Neural progenitor cell (in vitro differentiated cells): ENCODE measurements around the gene SLC4A7. TPM values are rescaled to one million over a fixed set of nuclear protein-coding genes. Genes with fewer than 3 reads are reported as not detected.
"Not testable (repeated sequence)": the region's sequence is repeated elsewhere in the genome, so short reads cannot be mapped to it uniquely, and the experiment has no call there.

Experiments used
- DNase-seq: peaks from one replicate; pipeline ENCODE4 v3.0.0-alpha.2; 2016; ENCODE audit warnings: low spot score
- H2AFZ ChIP-seq: fragments of 200-600 bp; sonication (generic); replicated peaks from 2 replicates; pipeline ENCODE4 v1.6.1; 2016; ENCODE audit warnings: antibody characterized with exemption
- H3F3A ChIP-seq: fragments of 200-600 bp; sonication (generic); 2 replicates; pipeline ENCODE4 v1.6.1; 2016; ENCODE audit warnings: antibody characterized with exemption, low read depth
- H3K27ac ChIP-seq: fragments of 200-600 bp; sonication (generic); 2 replicates; pipeline ENCODE4 v1.5.1; 2016; ENCODE audit warnings: mild to moderate bottlenecking
- H3K27me3 ChIP-seq: fragments of 200-600 bp; sonication (generic); 2 replicates; pipeline ENCODE4 v1.6.1; 2016; ENCODE audit warnings: mild to moderate bottlenecking, moderate library complexity
- H3K36me3 ChIP-seq: fragments of 200-600 bp; sonication (generic); 2 replicates; pipeline ENCODE4 v1.5.1; 2016
- H3K4me1 ChIP-seq: fragments of 200-600 bp; sonication (generic); 2 replicates; pipeline ENCODE4 v1.6.1; 2016; ENCODE audit warnings: mixed run types
- H3K4me2 ChIP-seq: fragments of 200-600 bp; sonication (generic); 2 replicates; pipeline ENCODE4 v1.6.1; 2016
- H3K4me3 ChIP-seq: fragments of 200-600 bp; sonication (generic); 2 replicates; pipeline ENCODE4 v1.5.1; 2016
- H3K79me2 ChIP-seq: fragments of 200-600 bp; sonication (generic); 2 replicates; pipeline ENCODE4 v1.6.1; 2016; ENCODE audit warnings: low read depth
- H3K9ac ChIP-seq: fragments of 200-600 bp; sonication (generic); 2 replicates; pipeline ENCODE4 v1.6.1; 2016
- H3K9me3 ChIP-seq: fragments of 200-600 bp; sonication (generic); 2 replicates; pipeline ENCODE4 v1.5.1; 2016; ENCODE audit warnings: low read depth
- H4K20me1 ChIP-seq: fragments of 200-600 bp; sonication (generic); 2 replicates; pipeline ENCODE4 v1.6.1; 2016; ENCODE audit warnings: low read depth
- H3K27ac Mint-ChIP-seq: 3 replicates; pipeline ENCODE4 v1.8.0; 2021; ENCODE audit warnings: mixed read lengths
- H3K27me3 Mint-ChIP-seq: 2 replicates; pipeline ENCODE4 v1.8.0; 2022; ENCODE audit warnings: low read depth, mild to moderate bottlenecking, inconsistent platforms, moderate library complexity, mixed read lengths; ENCODE audit not compliant: insufficient read depth
- H3K36me3 Mint-ChIP-seq: 3 replicates; pipeline ENCODE4 v1.8.0; 2021; ENCODE audit warnings: mixed read lengths
- H3K4me1 Mint-ChIP-seq: 3 replicates; pipeline ENCODE4 v1.8.0; 2021; ENCODE audit warnings: mixed read lengths
- H3K4me3 Mint-ChIP-seq: 3 replicates; pipeline ENCODE4 v1.8.0; 2021; ENCODE audit warnings: mild to moderate bottlenecking, moderate library complexity, mixed read lengths
- H3K9me3 Mint-ChIP-seq: 3 replicates; pipeline ENCODE4 v1.8.0; 2020; ENCODE audit warnings: mixed read lengths
- CTCF ChIP-seq: fragments of 200-600 bp; sonication (generic); IDR thresholded peaks from 2 replicates; pipeline ENCODE4 v1.5.1; 2017; ENCODE audit warnings: antibody characterized with exemption, mild to moderate bottlenecking
- EZH2 ChIP-seq: fragments of 200-600 bp; sonication (generic); IDR thresholded peaks from 2 replicates; pipeline ENCODE4 v1.6.1; 2017; ENCODE audit warnings: antibody characterized with exemption, mild to moderate bottlenecking, moderate library complexity
- EZH2phosphoT487 ChIP-seq: fragments of 200-600 bp; sonication (generic); IDR thresholded peaks from 2 replicates; pipeline ENCODE4 v1.6.1; 2017; ENCODE audit warnings: antibody characterized with exemption
- total RNA-seq: library from RNA; depleted of rRNA; stranded (reverse); fragments of >200 nt; gene quantifications from 2 replicates; pipeline ENCODE4 v1.2.3, GENCODE V29; 2015; ENCODE audit warnings: low replicate concordance

Gene SLC4A7
- 82.1 and 114 TPM in 2 replicates for total RNA-seq

- Mint-ChIP-seq H3K4me3 (peak within 1 kb of the TSS; percentile 99), H3K4me1 (peaks cover 15% of the 10 kb centered on the region), H3K9me3 (peaks cover 5% of the 10 kb centered on the region), H3K27me3 (peaks cover 9% of the 10 kb centered on the region), H3K27ac (peak within 1 kb of the TSS; percentile 99), H3K36me3 (peaks cover 24% of the 10 kb centered on the region)
- peaks cover 44% of the 10 kb centered on the region for H3K79me2 ChIP-seq
- H3F3A ChIP-seq: peaks cover 9% of the 10 kb centered on the region
- no peaks in the 10 kb centered on the region for H3K27me3 ChIP-seq
- peak; percentile 98 for DNase-seq
- no peak for TF ChIP-seq EZH2
- no peak for TF ChIP-seq EZH2phosphoT487
- no peak for TF ChIP-seq CTCF
- peak within 1 kb of the TSS; percentile 90 for H3K4me3 ChIP-seq
- no peaks in the 10 kb centered on the region for H3K4me1 ChIP-seq
- peak within 1 kb of the TSS; percentile 87 for H2AFZ ChIP-seq
- H3K9me3 ChIP-seq: no peaks in the 10 kb centered on the region
- peaks cover 42% of the 10 kb centered on the region for H4K20me1 ChIP-seq
- H3K4me2 ChIP-seq: peak within 1 kb of the TSS; percentile 83
- peak within 1 kb of the TSS; percentile 95 for H3K27ac ChIP-seq
- H3K9ac ChIP-seq: peak within 1 kb of the TSS; percentile 87
- H3K36me3 ChIP-seq: no peaks in the 10 kb centered on the region
Observed at GRCh38 chr3:27484015-27484844, at the start of gene SLC4A7. Gene SLC4A7 (minus strand): TSS chr3:27484384. CDS start chr3:27484126, 258 bp downstream.

GRCh38 chr3:27533261-27533607 lies 49.0 kb upstream of the SLC4A7 start:
- Histone ChIP-seq H3F3A (peaks cover 24% of the 10 kb centered on the region), H3K4me2 (peak overlapping the region; percentile 69), H4K20me1 (no peaks in the 10 kb centered on the region), H3K27me3 (no peaks in the 10 kb centered on the region), H3K9ac (no peak overlapping the region), H3K4me3 (peak overlapping the region; percentile 3), H3K79me2 (no peaks in the 10 kb centered on the region), H3K4me1 (peaks cover 20% of the 10 kb centered on the region), H3K9me3 (no peaks in the 10 kb centered on the region), H3K36me3 (no peaks in the 10 kb centered on the region), H2AFZ (peak overlapping the region; percentile 71), H3K27ac (peak overlapping the region; percentile 18)
- Mint-ChIP-seq H3K27me3 (peaks cover 4% of the 10 kb centered on the region), H3K27ac (no peak overlapping the region), H3K4me1 (peaks cover 19% of the 10 kb centered on the region), H3K4me3 (no peak overlapping the region), H3K9me3 (no peaks in the 10 kb centered on the region), H3K36me3 (no peaks in the 10 kb centered on the region)
- DNase-seq: peak; percentile 18
- TF ChIP-seq EZH2: no peak
- no peak for TF ChIP-seq CTCF
- TF ChIP-seq EZH2phosphoT487: no peak

GRCh38 chr3:27532426-27533260 lies 48.5 kb upstream of the SLC4A7 start:
- H3K79me2 ChIP-seq: no peaks in the 10 kb centered on the region
- H3K36me3 ChIP-seq: no peaks in the 10 kb centered on the region
- H3K27me3 Mint-ChIP-seq: peaks cover 4% of the 10 kb centered on the region
- no peak for TF ChIP-seq EZH2phosphoT487
- TF ChIP-seq CTCF: no peak
- TF ChIP-seq EZH2: no peak
- peaks cover 19% of the 10 kb centered on the region for H3K4me1 Mint-ChIP-seq
- H3K36me3 Mint-ChIP-seq: no peaks in the 10 kb centered on the region
- no peak overlapping the region for H3K4me3 Mint-ChIP-seq
- no peaks in the 10 kb centered on the region for H3K9me3 Mint-ChIP-seq
- peaks cover 24% of the 10 kb centered on the region for H3F3A ChIP-seq
- no peak overlapping the region for H3K27ac Mint-ChIP-seq
- H4K20me1 ChIP-seq: no peaks in the 10 kb centered on the region
- H3K9ac ChIP-seq: no peak overlapping the region
- DNase-seq: peak; percentile 64
- H3K27ac ChIP-seq: peak overlapping the region; percentile 18
- peak overlapping the region; percentile 3 for H3K4me3 ChIP-seq
- peaks cover 20% of the 10 kb centered on the region for H3K4me1 ChIP-seq
- H2AFZ ChIP-seq: peak overlapping the region; percentile 71
- H3K9me3 ChIP-seq: no peaks in the 10 kb centered on the region
- H3K4me2 ChIP-seq: peak overlapping the region; percentile 69
- no peaks in the 10 kb centered on the region for H3K27me3 ChIP-seq

GRCh38 chr3:27531193-27531751 lies 47.1 kb upstream of the SLC4A7 start:
- not testable (repeated sequence) for H3K27ac ChIP-seq, H3K36me3 Mint-ChIP-seq, H2AFZ ChIP-seq, H3K4me3 ChIP-seq, H3K27me3 ChIP-seq, H3K4me2 ChIP-seq, H3K9ac ChIP-seq, H3K36me3 ChIP-seq, H3K27me3 Mint-ChIP-seq, H4K20me1 ChIP-seq, DNase-seq, H3K9me3 ChIP-seq, H3K9me3 Mint-ChIP-seq, H3K4me3 Mint-ChIP-seq, H3K79me2 ChIP-seq
- Mint-ChIP-seq H3K27ac (peak overlapping the region; percentile 59), H3K4me1 (peaks cover 19% of the 10 kb centered on the region)
- Histone ChIP-seq H3F3A (peaks cover 24% of the 10 kb centered on the region), H3K4me1 (peaks cover 20% of the 10 kb centered on the region)
